ENCODE results near the gene DHRS9. TPM values are rescaled to one million over a fixed set of nuclear protein-coding genes. Genes with fewer than 3 reads are reported as not detected.

The DHRS9 gene
- total RNA-seq, 3 donors from 2014 or later (not counting 1 experiment from before 2014, with no cell fraction given): 2.4 TPM; not detected in 2

GRCh38 chr2:169139993-169140767, 70.8 kb downstream of the DHRS9 start:
- no peaks in the 10 kb centered on the region for H3K27me3 ChIP-seq (ENCODE audit: control insufficient read depth, insufficient read depth, low read length)
- TF ChIP-seq CTCF (IDR thresholded peaks at IDR 0.05): no peak
- intact Hi-C loops (cut with micrococcal nuclease): no loop called here
- no peaks in the 10 kb centered on the region for H3K36me3 ChIP-seq (ENCODE audit: control insufficient read depth, insufficient read depth, low read length)
- no peaks in the 10 kb centered on the region for H3K9me3 ChIP-seq (ENCODE audit: control insufficient read depth, insufficient read depth, low read length)
- no peak for ATAC-seq
- Mint-ChIP-seq H3K9me3 (no peaks in the 10 kb centered on the region), H3K27ac (no peak overlapping the region), H3K36me3 (no peaks in the 10 kb centered on the region), H3K27me3 (ENCODE audit: low read depth in 2 of 2) (no peaks in the 10 kb centered on the region), H3K4me1 (no peaks in the 10 kb centered on the region), H3K4me3 (no peak overlapping the region)
- DNase-seq: no peak
- no peak overlapping the region for H3K4me3 ChIP-seq (ENCODE audit: low read length)
- no peak overlapping the region for H3K27ac ChIP-seq (ENCODE audit: low read length)
- no peaks in the 10 kb centered on the region for H3K4me1 ChIP-seq (ENCODE audit: control insufficient read depth, insufficient read depth, low read length)
- 74% methylated on average over 6 of the region's 8 CpGs for WGBS (ENCODE audit: insufficient coverage)

GRCh38 chr2:169141713-169142352, 72.5 kb downstream of the DHRS9 start:
- WGBS (ENCODE audit: insufficient coverage): 3% methylated on average over 8 of the region's 10 CpGs
- no peaks in the 10 kb centered on the region for H3K36me3 Mint-ChIP-seq
- no peak overlapping the region for H3K4me3 ChIP-seq (ENCODE audit: low read length)
- DNase-seq (peak; percentile 40 to 81), ATAC-seq (peak; percentile 50 to 77 (median 76))
- H3K9me3 ChIP-seq (ENCODE audit: control insufficient read depth, insufficient read depth, low read length): no peaks in the 10 kb centered on the region
- intact Hi-C loops (cut with micrococcal nuclease): loop anchor here (1.0 kb wide), 2 partner anchors 33 to 181 kb away; no protein-coding TSS in a partner anchor
- H3K4me1 ChIP-seq (ENCODE audit: control insufficient read depth, insufficient read depth, low read length): no peaks in the 10 kb centered on the region
- no peaks in the 10 kb centered on the region for H3K36me3 ChIP-seq (ENCODE audit: control insufficient read depth, insufficient read depth, low read length)
- TF ChIP-seq CTCF (IDR thresholded peaks at IDR 0.05): peak; percentile 94
- H3K27me3 ChIP-seq (ENCODE audit: control insufficient read depth, insufficient read depth, low read length): no peaks in the 10 kb centered on the region
- no peak overlapping the region for H3K27ac ChIP-seq (ENCODE audit: low read length)
- no peaks in the 10 kb centered on the region for H3K4me1 Mint-ChIP-seq
- no peaks in the 10 kb centered on the region for H3K9me3 Mint-ChIP-seq
- no peak overlapping the region for H3K4me3 Mint-ChIP-seq
- no peak overlapping the region for H3K27ac Mint-ChIP-seq
- no peaks in the 10 kb centered on the region for H3K27me3 Mint-ChIP-seq (ENCODE audit: low read depth in 2 of 2)

- H3K27ac Mint-ChIP-seq: no peak overlapping the region
- H3K4me1 ChIP-seq (ENCODE audit: control insufficient read depth, insufficient read depth, low read length): no peaks in the 10 kb centered on the region
- TF ChIP-seq CTCF (IDR thresholded peaks at IDR 0.05): no peak
- H3K4me1 Mint-ChIP-seq: no peaks in the 10 kb centered on the region
- 69% methylated on average over 3 of the region's 3 CpGs for WGBS (ENCODE audit: insufficient coverage)
- H3K36me3 ChIP-seq (ENCODE audit: control insufficient read depth, insufficient read depth, low read length): no peaks in the 10 kb centered on the region
- no peak overlapping the region for H3K4me3 Mint-ChIP-seq
- H3K4me3 ChIP-seq (ENCODE audit: low read length): no peak overlapping the region
- ATAC-seq (no peak), DNase-seq (no peak)
- no peaks in the 10 kb centered on the region for H3K27me3 ChIP-seq (ENCODE audit: control insufficient read depth, insufficient read depth, low read length)
- H3K9me3 ChIP-seq (ENCODE audit: control insufficient read depth, insufficient read depth, low read length): no peaks in the 10 kb centered on the region
- no peak overlapping the region for H3K27ac ChIP-seq (ENCODE audit: low read length)
- no peaks in the 10 kb centered on the region for H3K36me3 Mint-ChIP-seq
- H3K9me3 Mint-ChIP-seq: no peaks in the 10 kb centered on the region
- no peaks in the 10 kb centered on the region for H3K27me3 Mint-ChIP-seq (ENCODE audit: low read depth in 2 of 2)
- intact Hi-C loops (cut with micrococcal nuclease): no loop called here
Measured at GRCh38 chr2:169143998-169144397, 74.6 kb downstream of the DHRS9 start.

Other genes starting within 250 kb of the DHRS9 start
- 1 to 10 TPM in 1 of 3 donors, under 1 TPM in 1, not detected in 1; 0.45 to 1.0 TPM for gene SPC25, start 179.1 kb upstream of the DHRS9 start, total RNA-seq
- gene G6PC2, start 168.3 kb upstream of the DHRS9 start, total RNA-seq: not detected
- under 1 TPM; 0.07 to 0.48 (median 0.07) TPM for gene ABCB11, start 38.2 kb upstream of the DHRS9 start, total RNA-seq

Measured in natural killer cell (primary cell).